Endothelial cell of umbilical vein (primary cell): ENCODE measurements around the gene BAZ1A. TPM values are rescaled to one million over a fixed set of nuclear protein-coding genes. Genes with fewer than 3 reads are reported as not detected.
"Not testable (repeated sequence)": the region's sequence is repeated elsewhere in the genome, so short reads cannot be mapped to it uniquely, and the experiment has no call there.

ENCODE experiments used
- BruUV-seq: library from RNA; stranded (reverse); fragments of 400-500 nt; replicated peaks from 2 replicates; lab custom pipeline; 2021; lab: Mats Ljungman, UMichigan
- CTCF ChIA-PET: fragments of 300-600, 350-600 bp; sonication (Branson Sonifier 250); formaldehyde crosslinking; loops from one replicate; lab custom pipeline; 2021; ENCODE audit warnings: antibody characterized with exemption, inconsistent platforms; lab: Charles Lee
- POLR2A ChIA-PET: fragments of 300-600, 350-600 bp; sonication (Branson Sonifier 250); formaldehyde crosslinking; loops from one replicate; lab custom pipeline; 2021; ENCODE audit warnings: antibody characterized with exemption, inconsistent platforms; lab: Charles Lee
- DNase-seq: peaks from one replicate; pipeline ENCODE4 v3.0.0-alpha.2; 2011; ENCODE audit warnings: low read depth, low spot score
- FAIRE-seq: peaks from 2 replicates; lab custom pipeline; 2011; peaks lifted over from hg19 to GRCh38; lab: Jason Lieb, UNC
- H2AFZ ChIP-seq: 2 replicates; pipeline ENCODE4 v1.6.0; 2012; ENCODE audit warnings: low read depth, low read length, control low read depth, inconsistent platforms
- H3K27ac ChIP-seq: 2 replicates; pipeline ENCODE4 v1.5.1; 2011; ENCODE audit warnings: low read depth, mild to moderate bottlenecking, control low read depth, low read length, moderate library complexity; ENCODE audit not compliant: insufficient read depth
- H3K27me3 ChIP-seq, 2 experiments: 2 replicates each; pipeline versions ENCODE4 v1.6.0 to v1.6.1; 2011; ENCODE audit warnings: low read length in 2 of 2, mixed read lengths in 1 of 2; ENCODE audit not compliant: control insufficient read depth in 2 of 2, insufficient read depth in 2 of 2
- H3K36me3 ChIP-seq, 2 experiments: 2 replicates in 1 of 2; 3 replicates in 1 of 2; pipeline ENCODE4 v1.5.1; 2011; ENCODE audit warnings: low read length in 2 of 2, mild to moderate bottlenecking in 1 of 2, moderate library complexity in 1 of 2; ENCODE audit not compliant: control insufficient read depth in 2 of 2, insufficient read depth in 2 of 2; ENCODE audit errors: extremely low read depth in 1 of 2
- H3K4me1 ChIP-seq: 3 replicates; pipeline ENCODE4 v1.5.1; 2011; ENCODE audit warnings: mild to moderate bottlenecking, low read length; ENCODE audit not compliant: control insufficient read depth, insufficient read depth; ENCODE audit errors: extremely low read depth
- H3K4me2 ChIP-seq: 2 replicates; pipeline ENCODE4 v1.6.1; 2011; ENCODE audit warnings: low read length, control low read depth, mixed read lengths; ENCODE audit not compliant: insufficient read depth
- H3K4me3 ChIP-seq, 3 experiments: fragments of 200-600 bp in 1 of 3; sonication (generic), shearing (Covaris generic) in 1 of 3; replicated peaks in 1 of 3; 2 replicates each; pipeline ENCODE4 v1.5.1; 2011 to 2016; ENCODE audit warnings: control low read depth in 3 of 3, low read length in 3 of 3, mild to moderate bottlenecking in 2 of 3, inconsistent platforms in 1 of 3, low read depth in 1 of 3, moderate library complexity in 1 of 3; ENCODE audit not compliant: insufficient read depth in 1 of 3
- H3K79me2 ChIP-seq: 2 replicates; pipeline ENCODE4 v1.6.0; 2012; ENCODE audit warnings: low read length, inconsistent platforms; ENCODE audit not compliant: control insufficient read depth, insufficient read depth
- H3K9ac ChIP-seq: replicated peaks from 2 replicates; pipeline ENCODE3; 2011; ENCODE audit warnings: low read length, control low read depth; ENCODE audit not compliant: insufficient read depth; ENCODE audit errors: extremely low read depth
- H3K9me1 ChIP-seq: replicated peaks from 3 replicates; pipeline ENCODE4 v1.6.0; 2011; ENCODE audit warnings: mild to moderate bottlenecking, low read length; ENCODE audit not compliant: control insufficient read depth, insufficient read depth; ENCODE audit errors: extremely low read depth
- H3K9me3 ChIP-seq: replicated peaks from 2 replicates; pipeline ENCODE4 v1.5.1; 2012; ENCODE audit warnings: low read length, inconsistent platforms; ENCODE audit not compliant: control insufficient read depth, insufficient read depth
- H4K20me1 ChIP-seq: replicated peaks from 2 replicates; pipeline ENCODE3; 2011; ENCODE audit warnings: mild to moderate bottlenecking, low read length; ENCODE audit not compliant: control insufficient read depth, insufficient read depth; ENCODE audit errors: extremely low read depth
- EZH2 ChIP-seq: IDR thresholded peaks from 2 replicates; pipeline ENCODE4 v1.6.1; 2012; ENCODE audit warnings: borderline replicate concordance, low read depth, mild to moderate bottlenecking, moderate library complexity, low read length, inconsistent platforms; ENCODE audit not compliant: severe bottlenecking
- FOS ChIP-seq: IDR thresholded peaks from 2 replicates; pipeline ENCODE4 v1.6.1; 2011; ENCODE audit warnings: mild to moderate bottlenecking, low read length, moderate library complexity, borderline replicate concordance; ENCODE audit not compliant: insufficient read depth
- GATA2 ChIP-seq: IDR thresholded peaks from 2 replicates; pipeline ENCODE4 v1.7.0; 2011; ENCODE audit warnings: low read depth, mild to moderate bottlenecking, moderate library complexity, mixed read lengths, low read length; ENCODE audit not compliant: insufficient read length, insufficient read depth
- JUN ChIP-seq: IDR thresholded peaks from 2 replicates; pipeline ENCODE4 v1.6.1; 2011; ENCODE audit warnings: borderline replicate concordance, low read depth; ENCODE audit not compliant: insufficient read length, insufficient read depth
- MYC ChIP-seq: IDR thresholded peaks from one replicate; pipeline ENCODE4 v1.6.1; 2011; ENCODE audit warnings: mild to moderate bottlenecking, low read depth, low read length
- POLR2A ChIP-seq: IDR thresholded peaks from 2 replicates; pipeline ENCODE4 v1.6.1; 2012; ENCODE audit warnings: low read depth, mild to moderate bottlenecking, control low read depth, low read length
- POLR2AphosphoS5 ChIP-seq: IDR thresholded peaks from 2 replicates; pipeline ENCODE4 v1.6.1; 2012; ENCODE audit warnings: low read depth, mild to moderate bottlenecking, control low read depth, low read length, moderate library complexity; ENCODE audit not compliant: insufficient read depth
- dilution Hi-C: fragments of 300-500 bp; cut with MboI; formaldehyde crosslinking; loops from one replicate; pipeline ENCODE4 v1.15.0; 2019; ENCODE audit warnings: low sequenced_read_pairs; ENCODE audit not compliant: extremely low pct_ligation_motif_present
- intact Hi-C: fragments of 100-400 bp; cut with micrococcal nuclease; formaldehyde crosslinking; loops from one replicate; pipeline ENCODE4 v1.10.0; 2022
- polyA plus RNA-seq, 4 experiments: library from polyadenylated mRNA; depleted of rRNA in 3 of 4; stranded (reverse) in 3 of 4; unstranded in 1 of 4; fragments of >200 nt; gene quantifications; 2 replicates each; pipeline versions ENCODE4 v1.2.1 to v1.2.3, GENCODE V29; 2011 to 2012; ENCODE audit warnings: missing spikeins in 1 of 4
- total RNA-seq: library from RNA; stranded (reverse); gene quantifications from 2 replicates; pipeline ENCODE4 v1.2.3, GENCODE V29; 2021
- TF ChIP-seq, protein P1 (sequence below): IDR thresholded peaks from 2 replicates; pipeline ENCODE4 v1.6.1; 2011; ENCODE audit not compliant: insufficient read depth, insufficient read length
- TF ChIP-seq, protein P2 (sequence below), 2 donors: IDR thresholded peaks; 1 replicate in 1 of 2; 2 replicates in 1 of 2; pipeline ENCODE4 v1.5.1; 2011; ENCODE audit warnings: low read length in 2 of 2, mild to moderate bottlenecking in 2 of 2, moderate library complexity in 2 of 2, control low read depth in 1 of 2, inconsistent platforms in 1 of 2, low read depth in 1 of 2; ENCODE audit not compliant: insufficient read depth in 1 of 2; ENCODE audit errors: extremely low read depth in 1 of 2

The BAZ1A gene
- total and polyA plus RNA-seq, 2 donors (not counting 3 experiments of a cell fraction or from before 2014, with no cell fraction given): 15.2 to 52.1 TPM

DNA sequence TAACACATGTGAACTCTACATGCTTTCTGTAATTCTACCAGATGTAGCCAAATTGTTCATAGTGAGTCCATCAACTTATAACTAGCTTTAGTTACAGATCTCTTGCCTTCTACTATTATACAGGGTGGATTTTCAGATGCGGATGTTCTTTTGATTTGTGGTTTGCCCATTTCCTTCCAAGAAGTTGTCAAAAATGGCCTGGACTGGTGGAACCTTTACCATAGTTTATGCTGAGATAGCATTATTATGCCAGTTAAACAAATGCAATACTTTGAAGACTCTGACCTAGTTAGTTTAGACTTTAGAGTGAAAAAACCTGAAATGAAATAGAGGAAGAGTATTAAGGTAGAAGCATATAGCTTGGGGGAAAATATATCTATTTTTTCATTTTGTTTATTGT lies 133.3 kb downstream of the BAZ1A start:
- DNase-seq: no peak
- no peak overlapping the region for H3K9ac ChIP-seq
- TF ChIP-seq POLR2AphosphoS5 (no peak), JUN (no peak), FOS (no peak), POLR2A (no peak), GATA2 (no peak), EZH2 (no peak), MYC (no peak)
- TF ChIP-seq, protein P1, sequence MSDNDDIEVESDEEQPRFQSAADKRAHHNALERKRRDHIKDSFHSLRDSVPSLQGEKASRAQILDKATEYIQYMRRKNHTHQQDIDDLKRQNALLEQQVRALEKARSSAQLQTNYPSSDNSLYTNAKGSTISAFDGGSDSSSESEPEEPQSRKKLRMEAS: no peak
- TF ChIP-seq, protein P2, sequence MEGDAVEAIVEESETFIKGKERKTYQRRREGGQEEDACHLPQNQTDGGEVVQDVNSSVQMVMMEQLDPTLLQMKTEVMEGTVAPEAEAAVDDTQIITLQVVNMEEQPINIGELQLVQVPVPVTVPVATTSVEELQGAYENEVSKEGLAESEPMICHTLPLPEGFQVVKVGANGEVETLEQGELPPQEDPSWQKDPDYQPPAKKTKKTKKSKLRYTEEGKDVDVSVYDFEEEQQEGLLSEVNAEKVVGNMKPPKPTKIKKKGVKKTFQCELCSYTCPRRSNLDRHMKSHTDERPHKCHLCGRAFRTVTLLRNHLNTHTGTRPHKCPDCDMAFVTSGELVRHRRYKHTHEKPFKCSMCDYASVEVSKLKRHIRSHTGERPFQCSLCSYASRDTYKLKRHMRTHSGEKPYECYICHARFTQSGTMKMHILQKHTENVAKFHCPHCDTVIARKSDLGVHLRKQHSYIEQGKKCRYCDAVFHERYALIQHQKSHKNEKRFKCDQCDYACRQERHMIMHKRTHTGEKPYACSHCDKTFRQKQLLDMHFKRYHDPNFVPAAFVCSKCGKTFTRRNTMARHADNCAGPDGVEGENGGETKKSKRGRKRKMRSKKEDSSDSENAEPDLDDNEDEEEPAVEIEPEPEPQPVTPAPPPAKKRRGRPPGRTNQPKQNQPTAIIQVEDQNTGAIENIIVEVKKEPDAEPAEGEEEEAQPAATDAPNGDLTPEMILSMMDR (IDR thresholded peaks at IDR 0.05; ENCODE audit: extremely low read depth in 1 of 2, insufficient read depth in 1 of 2, low read depth in 1 of 2, low read length in 2 of 2): no peak
- BruUV-seq: no TSS peak
- H2AFZ ChIP-seq: no peak overlapping the region
- H3K4me3 ChIP-seq: no peak overlapping the region
- H4K20me1 ChIP-seq: no peaks in the 10 kb centered on the region
- no peak overlapping the region for H3K27ac ChIP-seq
- no peaks in the 10 kb centered on the region for H3K9me3 ChIP-seq
- no peaks in the 10 kb centered on the region for H3K36me3 ChIP-seq
- ChIA-PET POLR2A (no interaction called here), CTCF (interaction anchor here (1.2 kb wide), 1 partner anchor 8 kb away, joined by 3 read pairs; no protein-coding TSS in a partner anchor)
- intact Hi-C loops (no loop called here), dilution Hi-C loops (no loop called here)
- no peaks in the 10 kb centered on the region for H3K4me1 ChIP-seq
- no peak overlapping the region for H3K4me2 ChIP-seq
- no peaks in the 10 kb centered on the region for H3K9me1 ChIP-seq
- no peaks in the 10 kb centered on the region for H3K27me3 ChIP-seq
- no peaks in the 10 kb centered on the region for H3K79me2 ChIP-seq
- no peak for FAIRE-seq

DNA sequence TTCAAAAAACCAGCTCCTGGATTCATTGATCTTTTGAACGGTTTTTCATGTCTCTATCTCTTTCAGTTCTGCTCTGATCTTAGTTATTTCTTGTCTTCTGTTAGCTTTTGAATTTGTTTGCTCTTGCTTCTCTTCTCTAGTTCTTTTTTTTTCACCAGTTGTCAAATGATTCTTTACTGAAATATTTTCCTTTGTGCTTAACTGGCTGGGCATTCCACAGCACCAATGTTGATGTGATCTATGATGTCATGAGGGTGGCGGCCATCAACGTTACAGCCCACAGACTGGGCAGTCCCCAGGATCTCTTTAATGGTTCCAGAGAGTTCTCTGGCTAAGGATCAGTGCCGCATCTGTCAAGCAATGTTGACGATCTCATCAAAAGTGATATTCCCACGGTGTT lies 135.0 kb downstream of the BAZ1A start:
- H3K27me3 ChIP-seq, H3K79me2 ChIP-seq, H3K4me1 ChIP-seq, intact Hi-C loops, H3K4me2 ChIP-seq, BruUV-seq, H3K36me3 ChIP-seq, FAIRE-seq, H3K4me3 ChIP-seq, H3K9me3 ChIP-seq, H3K9ac ChIP-seq, dilution Hi-C loops, H3K27ac ChIP-seq, H2AFZ ChIP-seq, H3K9me1 ChIP-seq, DNase-seq, H4K20me1 ChIP-seq, POLR2A ChIA-PET: not testable (repeated sequence)
- CTCF ChIA-PET: interaction anchor here (3.1 kb wide), 1 partner anchor 17 kb away, joined by 11 read pairs; no protein-coding TSS in a partner anchor

DNA sequence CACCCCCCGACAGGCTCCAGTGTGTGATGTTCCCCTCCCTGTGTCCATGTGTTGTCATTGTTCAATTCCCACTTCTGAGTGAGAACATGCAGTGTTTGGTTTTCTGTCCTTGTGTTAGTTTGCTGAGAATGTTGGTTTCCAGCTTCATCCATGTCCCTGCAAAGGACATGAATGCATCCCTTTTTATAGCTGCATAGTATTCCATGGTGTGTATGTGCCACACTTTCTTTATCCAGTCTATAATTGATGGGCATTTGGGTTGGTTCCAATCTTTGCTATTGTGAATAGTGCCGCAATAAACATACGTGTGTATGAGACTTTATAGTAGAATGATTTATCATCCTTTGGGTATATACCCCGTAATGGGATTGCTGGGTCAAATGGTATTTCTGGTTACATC lies 138.1 kb downstream of the BAZ1A start:
- H2AFZ ChIP-seq, intact Hi-C loops, H3K79me2 ChIP-seq, CTCF ChIA-PET, dilution Hi-C loops, H3K4me1 ChIP-seq, H3K27me3 ChIP-seq, H3K4me3 ChIP-seq, FAIRE-seq, H3K4me2 ChIP-seq, H4K20me1 ChIP-seq, POLR2A ChIA-PET, H3K27ac ChIP-seq, H3K9ac ChIP-seq, DNase-seq, H3K9me1 ChIP-seq, H3K36me3 ChIP-seq, BruUV-seq, H3K9me3 ChIP-seq: not testable (repeated sequence)
